NCI-H2227 (cell line): ENCODE measurements around the gene ARHGAP8.

Experiments used
- DNase-seq: peaks from one replicate; lab custom pipeline; 2025; ENCODE audit not compliant: unreplicated experiment; lab: John Stamatoyannopoulos, UW

ARHGAP8 gene

DNA sequence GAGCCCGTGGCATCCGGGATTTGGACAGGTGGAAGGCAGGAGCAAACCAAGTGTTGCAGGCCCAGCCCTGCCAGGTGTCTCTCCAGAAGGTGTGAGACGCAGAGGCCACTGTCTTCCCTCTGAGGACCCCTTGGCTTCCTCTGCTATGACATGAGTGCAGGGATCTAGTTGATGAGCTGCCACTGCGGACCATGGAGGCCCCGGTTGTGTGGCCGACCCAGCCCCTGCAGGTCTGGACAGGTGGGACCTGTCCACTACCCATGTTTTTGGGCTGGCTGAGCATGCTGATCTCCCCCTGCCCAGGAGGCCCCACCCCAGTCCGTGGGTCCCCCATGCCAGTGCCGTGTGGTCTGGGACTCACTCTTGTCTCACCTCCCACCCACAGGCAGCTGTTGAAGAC is 27.5 kb upstream of the ARHGAP8 start:
- DNase-seq: no peak

DNA sequence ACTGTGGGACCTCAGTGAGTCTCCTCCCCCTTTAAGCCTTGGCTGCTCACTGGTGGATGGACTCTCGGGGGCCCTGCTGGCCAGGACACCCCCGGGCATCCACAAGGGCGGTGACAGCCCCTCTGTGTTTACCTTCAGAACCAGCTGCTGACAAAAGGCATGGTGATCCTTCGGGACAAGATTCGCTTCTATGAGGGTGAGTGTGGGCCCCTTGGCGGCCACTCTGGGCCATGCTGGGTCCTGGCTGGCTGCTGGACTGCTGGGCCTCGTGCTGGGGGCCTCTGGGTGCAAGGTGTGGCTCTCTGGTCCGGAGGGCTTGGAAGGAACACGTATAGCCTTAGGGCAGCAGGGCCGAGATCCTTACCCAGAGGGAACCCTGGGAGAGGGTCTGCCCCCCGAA is 25.9 kb upstream of the ARHGAP8 start:
- no peak for DNase-seq

DNA sequence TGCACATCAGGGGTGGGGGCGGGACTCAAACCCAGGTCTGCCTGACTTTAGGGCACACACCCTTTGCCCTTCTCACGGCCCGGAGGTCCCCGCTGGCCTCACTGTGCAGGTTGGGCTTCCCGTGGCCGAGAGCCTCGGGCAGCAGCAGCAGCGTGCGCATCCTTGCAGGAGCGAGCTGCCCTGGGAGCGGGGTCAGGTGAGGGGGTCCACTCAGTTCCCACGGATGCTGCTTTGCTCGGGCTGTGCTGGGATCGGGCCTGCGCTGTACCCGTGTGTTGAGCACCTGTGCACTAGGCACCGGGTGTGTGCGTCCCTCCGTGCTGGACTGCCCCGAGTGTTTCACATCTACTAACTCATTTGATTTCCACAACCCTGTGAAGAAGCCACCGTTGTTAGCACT is 25.2 kb upstream of the ARHGAP8 start:
- DNase-seq: no peak

DNA sequence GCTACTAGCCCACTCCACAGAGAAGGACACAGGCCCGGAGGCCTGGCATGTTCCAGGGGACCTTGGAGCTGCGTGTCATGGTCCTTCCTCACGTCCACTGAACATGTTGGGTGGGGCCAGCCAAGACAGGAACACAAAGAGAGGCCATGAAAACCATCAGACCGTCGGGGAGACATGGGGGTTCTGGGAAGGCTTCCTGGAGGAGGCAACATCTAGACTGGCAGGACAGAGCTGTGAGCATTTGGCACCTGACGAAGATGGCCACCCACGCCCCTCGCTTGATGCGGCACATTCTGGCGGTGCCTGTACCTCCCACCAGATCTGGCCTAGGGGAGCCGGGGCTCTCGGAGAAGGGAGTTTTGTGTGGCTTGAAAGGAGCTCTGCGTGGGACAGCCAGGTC is 24.7 kb upstream of the ARHGAP8 start:
- no peak for DNase-seq

DNA sequence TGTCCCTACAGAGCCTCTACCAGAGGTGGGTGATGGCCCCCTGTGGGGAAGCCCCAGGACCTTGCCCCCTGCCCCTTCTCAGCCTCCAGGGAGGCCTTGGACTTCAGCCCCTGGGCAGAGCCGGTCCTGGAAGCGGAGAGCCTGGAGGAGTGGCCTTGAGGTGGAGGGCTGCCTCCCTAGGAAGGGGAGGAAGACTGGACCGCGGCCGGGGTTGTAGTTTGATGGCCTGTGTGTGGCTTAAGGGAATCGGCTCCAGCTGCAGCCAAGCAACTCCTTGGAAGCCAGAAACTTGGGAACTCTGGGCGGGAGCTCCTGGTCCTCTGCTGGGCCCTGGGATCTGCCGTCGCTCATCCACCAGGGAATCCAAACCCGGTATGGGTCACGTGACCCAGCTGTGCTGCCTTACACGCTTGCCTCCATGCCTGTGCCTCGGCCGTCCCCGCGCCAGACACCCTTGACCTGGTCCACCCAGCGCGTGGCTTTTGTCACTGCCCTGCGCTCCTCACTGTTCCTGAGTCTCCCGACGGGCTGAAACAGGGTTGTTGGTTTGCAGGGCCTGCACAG is 23.5 kb upstream of the ARHGAP8 start:
- DNase-seq: no peak

DNA sequence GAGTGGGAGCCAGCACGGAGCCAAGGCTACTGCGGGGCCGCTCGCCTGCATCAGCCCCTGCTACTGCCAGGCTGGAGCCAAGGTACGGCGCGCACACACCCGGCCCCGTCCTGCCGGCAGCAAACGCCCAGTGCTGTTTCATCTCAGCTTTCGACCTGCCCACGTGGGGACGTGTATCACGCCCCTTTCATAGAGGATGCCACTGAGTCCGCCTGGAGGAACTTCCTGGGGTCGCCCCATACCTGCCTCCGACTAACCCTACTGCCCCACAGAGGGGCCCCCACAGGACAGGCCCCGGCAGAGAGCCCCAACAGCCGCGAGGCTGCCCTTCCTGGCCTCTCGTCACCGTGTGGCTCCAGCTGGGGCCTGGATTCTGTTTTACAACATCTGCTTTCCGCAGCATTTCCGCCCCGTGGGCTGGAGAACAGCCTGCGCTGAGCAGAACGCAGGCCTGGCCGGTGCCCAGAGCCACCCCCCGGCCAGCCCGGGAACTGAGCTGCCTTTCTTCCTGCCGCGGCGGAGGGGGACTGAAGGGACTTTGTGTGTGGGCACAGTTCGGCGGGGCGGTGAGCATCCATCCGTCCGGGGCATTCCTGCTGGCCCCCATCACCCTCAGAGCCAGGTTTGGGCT is 22.9 kb upstream of the ARHGAP8 start:
- DNase-seq: no peak

DNA sequence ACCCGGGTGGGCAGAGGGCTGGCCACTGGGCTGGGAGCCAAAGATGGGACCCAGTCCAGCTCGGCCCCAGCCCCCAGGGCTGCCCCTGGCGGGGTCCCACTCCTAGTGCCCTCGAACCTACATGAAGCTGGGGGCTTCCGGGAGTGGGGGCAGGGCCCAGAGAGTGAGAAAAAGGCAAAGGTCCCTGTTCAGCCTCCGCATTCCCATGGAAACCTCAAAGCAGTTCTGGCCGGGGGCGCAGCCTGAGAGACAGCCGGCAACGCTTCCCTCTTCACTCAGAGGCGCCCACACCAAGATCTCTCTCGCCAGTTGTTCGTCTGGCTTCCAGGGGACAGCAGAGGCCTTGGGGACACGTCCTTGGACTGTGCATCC is 22.4 kb upstream of the ARHGAP8 start:
- no peak for DNase-seq

DNA sequence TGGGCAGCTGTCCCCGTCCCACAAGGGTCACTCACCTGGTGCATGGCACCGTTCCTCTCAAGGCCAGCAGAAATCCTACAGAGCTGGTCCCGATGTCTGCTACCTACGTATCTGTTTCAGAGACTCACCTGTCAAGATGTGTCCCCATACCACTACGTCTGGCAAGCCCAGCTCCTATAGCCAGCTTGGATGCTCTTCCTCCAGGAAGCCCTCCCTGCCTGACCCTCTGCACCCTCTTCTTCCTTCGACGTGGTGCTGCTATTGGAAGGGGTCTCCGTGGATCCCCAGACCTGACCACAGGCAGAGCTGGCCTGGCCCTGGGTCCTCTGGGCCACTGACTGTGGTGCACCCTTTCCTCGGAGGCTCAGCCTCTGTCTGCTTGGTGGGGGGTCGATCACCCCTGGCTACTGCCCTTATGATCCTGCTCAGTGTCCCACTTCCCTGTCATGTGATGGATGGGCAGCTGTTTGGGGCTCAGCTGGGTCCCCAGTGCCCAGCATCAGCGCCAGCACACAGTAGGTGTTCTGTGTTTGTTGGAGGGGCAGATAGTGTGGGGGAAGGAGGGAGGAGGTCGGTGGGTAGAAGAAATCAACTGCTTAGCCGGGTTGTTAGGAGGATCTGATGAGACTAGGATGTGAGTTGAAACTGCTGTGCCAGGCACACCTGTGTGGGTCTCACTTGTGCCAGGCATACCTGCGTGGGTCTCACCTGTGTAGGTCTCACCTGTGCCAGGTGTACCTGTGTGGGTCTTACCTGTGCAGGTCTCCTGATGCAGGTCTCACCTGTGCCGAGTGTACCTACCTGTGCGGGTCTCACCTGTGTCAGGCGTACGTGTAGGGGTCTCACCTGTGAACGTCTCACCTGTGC is 21.7 kb upstream of the ARHGAP8 start:
- DNase-seq: no peak

DNA sequence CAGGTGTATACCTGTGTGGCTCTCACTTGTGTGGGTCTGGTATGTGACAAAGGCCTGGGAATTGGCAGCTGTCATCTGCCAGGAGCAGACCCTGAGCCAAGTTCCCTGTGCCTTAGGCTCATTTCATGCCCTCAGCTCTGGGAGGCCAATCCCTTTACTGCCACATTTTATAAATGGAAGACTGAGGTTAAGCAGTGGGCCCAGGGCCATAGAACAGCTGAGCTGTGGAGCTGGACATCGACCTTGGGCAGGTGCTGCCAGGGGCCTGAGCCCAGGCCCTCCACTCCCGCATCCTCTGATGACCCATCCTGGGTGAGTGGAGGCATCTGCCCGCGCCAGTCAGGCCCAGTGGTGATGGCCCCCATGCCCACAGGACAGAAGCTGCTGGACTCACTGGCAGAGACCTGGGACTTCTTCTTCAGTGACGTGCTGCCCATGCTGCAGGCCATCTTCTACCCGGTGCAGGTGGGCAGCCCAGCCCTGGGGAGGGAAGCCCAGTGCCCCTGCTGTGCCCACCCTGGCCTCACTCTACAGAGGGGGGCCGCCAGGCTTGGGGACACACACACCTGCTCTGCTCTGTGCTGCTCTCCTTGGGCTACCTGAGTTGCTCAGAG is 20.9 kb upstream of the ARHGAP8 start:
- DNase-seq: no peak

DNA sequence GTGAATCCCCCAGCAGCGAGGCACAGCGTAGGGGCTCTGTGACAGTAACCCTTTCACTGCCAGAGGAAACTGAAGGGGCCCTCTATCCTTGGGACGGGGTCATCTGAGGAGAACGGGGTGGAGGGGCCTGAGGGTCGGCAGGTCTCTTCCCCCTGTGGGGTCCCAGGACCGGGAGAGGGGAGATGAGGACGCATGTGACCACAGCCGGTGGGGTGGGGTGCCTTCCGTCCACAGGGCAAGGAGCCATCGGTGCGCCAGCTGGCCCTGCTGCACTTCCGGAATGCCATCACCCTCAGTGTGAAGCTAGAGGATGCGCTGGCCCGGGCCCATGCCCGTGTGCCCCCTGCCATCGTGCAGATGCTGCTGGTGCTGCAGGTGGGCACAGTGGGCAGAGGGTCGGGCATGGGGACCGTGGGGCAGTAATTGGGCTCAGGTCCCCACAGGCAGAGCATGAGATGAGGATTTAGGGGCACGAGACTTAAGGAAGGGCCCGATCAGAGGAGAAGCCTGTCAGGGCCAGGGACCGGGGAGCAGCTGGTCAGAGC is 20.3 kb upstream of the ARHGAP8 start:
- no peak for DNase-seq

DNA sequence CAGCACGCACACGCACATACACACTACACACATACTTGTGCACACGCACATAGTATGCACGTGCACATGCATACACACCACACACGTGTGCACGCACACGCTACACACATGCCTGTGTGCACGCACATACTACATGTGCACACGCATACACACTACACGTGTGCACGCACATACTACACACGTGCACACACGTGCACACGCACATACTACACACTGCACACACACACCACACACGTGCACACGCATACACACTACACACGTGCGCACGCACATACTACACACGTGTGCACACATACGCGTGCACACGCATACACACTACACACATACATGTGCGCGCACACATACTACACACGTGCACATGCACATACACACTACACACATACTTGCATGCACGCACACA is 19.7 kb upstream of the ARHGAP8 start:
- no peak for DNase-seq

DNA sequence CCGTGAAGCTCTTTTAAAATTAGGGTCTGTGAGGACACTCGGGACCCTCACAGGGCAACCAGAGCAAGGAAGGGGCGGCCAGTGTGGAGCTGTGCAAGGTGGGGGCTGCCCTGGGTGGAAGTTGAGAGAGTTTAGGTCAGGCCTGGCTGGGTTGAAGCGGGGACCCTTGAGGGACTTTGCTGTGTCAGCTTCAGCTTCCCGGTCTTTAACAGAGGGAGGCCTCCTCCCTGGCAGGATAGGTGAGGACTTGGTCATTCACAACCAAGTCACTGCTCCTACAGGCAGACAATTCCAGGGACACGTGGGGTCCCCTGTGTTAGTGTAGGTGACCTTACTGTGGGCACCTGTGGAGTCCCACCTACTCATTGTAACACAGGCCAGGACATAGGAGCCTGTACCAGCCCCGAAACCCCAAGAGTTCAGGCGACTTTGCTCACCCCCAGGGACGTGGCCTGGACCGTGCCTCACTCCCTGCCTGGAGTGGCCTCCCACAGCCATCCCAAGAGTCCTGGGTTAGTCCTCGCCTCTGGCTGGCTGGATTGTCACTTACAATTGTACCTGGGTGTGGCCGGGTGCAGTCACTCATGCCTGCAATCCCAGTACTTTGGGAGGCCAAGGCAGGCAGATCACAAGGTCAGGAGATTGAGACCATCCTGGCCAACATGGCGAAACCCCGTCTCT is 18.8 kb upstream of the ARHGAP8 start:
- no peak for DNase-seq

DNA sequence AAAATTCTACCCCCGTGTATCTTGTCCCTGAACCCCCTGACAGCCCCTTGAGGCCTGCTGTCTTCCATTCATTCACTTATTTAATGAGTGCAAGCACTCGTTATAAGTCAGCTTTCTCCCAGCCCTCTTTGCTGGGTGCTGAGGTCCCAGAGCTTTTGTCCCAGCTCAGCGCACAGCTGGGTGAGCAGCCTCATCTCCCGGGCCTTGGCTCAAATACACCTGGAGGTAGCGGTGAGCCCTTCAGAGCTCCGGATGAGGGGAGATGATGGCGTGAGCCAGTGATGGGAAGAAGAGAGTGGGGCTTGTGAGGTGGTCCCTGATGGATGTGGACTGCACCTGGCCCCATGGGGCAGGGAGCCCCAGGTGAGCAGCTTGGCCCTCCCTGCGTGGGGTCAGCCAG is 18.1 kb upstream of the ARHGAP8 start:
- DNase-seq: no peak

DNA sequence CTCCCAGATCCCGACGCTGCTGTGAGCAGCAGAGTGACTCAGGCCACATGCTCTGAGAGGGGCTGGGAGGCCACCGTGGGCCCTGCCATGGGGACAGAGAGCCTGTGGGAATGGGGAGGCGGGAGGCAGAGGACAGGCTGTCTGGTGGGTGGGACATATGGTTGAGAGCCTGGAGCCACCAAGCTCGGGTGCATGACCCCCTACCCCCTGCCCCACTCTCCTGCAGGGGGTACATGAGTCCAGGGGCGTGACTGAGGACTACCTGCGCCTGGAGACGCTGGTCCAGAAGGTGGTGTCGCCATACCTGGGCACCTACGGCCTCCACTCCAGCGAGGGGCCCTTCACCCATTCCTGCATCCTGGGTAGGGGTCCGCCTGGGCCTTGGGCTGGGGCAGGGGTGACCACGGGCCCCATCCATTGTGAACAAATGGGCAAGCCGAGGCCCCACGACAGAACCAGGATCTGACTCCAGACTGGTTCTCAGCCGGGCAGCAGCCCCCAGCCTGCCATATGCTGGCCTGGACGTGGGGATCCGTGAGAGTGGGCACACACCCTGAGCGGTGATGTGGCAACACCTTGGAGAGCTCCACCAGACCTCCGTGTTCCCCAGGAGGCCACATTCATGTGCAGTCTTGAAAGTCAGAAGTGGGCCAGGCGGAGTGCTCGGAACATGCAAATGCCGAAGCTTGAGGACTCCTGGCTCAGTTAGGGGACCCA is 17.4 kb upstream of the ARHGAP8 start:
- no peak for DNase-seq

DNA sequence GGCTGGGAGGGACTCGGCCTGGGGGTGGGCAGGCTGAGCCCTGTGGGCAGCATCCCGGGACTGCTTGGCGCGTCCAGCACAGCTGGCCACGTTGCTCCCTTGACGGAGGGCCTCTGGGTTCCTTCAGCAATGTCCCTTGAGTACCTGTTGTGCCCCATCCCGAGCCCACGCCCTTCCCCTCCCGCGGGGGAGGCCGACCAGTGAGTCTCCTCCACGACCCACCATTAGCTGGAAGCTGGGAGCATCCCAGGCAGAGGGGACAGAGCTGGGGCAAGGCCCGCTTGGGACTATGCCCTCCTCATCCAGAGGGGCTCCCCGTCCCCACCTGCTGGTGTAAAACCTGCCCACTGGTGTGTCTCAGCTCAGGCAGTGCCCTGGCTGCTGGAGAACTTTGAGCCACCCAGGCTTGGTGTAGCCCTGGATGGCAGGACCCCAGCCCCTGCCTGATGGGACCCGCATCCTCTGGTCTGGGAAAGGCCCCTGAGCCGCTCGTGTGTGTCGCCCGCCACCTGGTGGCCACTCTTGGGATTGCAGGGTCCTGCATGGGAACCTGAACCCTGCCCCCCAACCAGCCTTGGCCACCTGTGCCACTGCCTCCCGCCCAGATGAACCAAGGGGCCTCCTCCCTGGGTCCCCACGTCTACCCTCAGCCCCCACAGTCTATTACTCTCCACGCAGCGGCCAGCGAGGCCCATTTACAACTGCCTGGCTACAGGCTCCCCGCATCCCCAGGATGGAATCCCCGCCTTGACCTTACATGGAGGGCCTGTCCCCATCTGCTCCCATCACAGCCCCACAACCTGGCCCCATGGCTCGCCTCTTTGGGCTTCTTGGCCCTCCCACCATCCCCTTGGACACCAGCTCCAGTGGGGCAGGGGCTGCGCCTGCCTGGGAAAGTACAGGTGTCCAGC is 16.6 kb upstream of the ARHGAP8 start:
- DNase-seq: peak; percentile 61

DNA sequence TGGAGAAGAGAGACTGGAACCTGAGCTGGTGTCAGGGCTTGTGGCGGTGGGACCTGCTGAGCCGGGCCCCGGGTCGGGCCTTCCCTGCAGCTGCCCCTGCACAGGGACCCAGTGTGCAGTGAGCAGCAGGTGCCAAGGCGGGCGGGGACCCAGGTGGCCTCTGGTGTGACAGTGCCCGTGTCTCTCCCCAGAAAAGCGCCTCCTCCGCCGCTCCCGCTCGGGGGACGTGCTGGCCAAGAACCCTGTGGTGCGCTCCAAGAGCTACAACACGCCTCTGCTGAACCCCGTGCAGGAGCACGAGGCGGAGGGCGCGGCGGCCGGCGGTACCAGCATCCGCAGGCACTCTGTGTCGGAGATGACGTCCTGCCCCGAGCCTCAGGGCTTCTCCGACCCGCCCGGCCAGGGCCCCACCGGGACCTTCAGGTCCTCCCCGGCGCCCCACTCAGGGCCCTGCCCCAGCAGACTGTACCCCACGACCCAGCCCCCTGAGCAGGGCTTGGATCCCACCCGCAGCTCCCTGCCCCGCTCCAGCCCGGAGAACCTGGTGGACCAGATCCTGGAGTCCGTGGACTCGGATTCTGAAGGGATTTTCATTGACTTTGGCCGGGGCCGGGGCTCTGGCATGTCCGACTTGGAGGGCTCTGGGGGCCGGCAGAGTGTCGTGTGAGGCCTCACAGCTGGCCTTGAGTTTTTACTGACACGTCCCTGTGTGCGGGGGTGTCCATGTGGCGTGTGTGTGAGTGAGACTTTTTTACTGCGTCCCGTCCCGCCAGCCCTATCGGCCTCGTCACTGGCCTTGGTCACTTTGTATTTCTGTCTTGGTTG is 15.6 kb upstream of the ARHGAP8 start:
- no peak for DNase-seq

DNA sequence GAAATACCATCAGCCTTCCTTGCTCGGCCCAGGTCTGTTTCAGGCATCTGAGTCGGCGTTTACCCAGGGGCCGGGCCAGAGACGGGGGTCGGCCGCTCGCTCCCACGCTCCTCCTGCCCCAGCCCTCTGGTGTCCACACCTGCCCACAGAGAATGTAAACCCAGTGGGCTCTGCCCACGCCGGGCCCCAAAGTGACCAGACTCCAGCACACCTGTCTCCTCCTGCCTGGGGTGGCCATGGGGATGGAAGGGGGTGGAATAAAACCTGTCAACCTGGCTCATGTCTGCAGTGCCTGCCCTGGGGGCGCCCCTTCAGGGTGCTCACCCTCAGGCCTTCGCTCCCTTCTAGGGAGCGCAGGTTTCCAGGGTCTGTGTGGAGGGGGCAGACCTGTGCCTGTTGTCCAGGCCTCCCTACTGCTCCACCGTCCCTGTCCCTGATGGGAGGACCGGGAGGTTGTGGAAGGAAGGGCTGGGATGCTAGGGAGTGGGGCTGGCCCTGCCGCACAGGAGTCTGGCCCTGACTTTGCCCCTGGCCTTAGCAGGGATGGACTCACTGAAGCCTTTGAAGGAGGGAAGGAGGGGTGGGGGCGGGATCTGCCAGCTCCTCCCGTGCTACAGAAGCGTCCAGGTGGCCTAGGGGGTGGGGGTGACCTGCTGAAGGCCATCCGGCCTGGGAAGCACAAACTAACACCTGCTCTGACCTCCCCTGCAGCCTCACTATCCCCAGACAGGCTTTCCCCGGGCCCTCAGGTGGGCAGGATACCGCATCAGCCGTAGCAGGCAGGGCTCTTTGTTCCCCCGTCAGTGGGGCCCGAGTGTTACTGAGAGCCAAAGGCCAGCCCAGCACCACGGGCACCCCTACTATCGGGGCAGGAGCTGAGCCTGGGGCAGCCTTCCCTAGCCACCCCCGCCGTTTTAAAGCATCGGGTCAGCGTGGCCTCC is 14.7 kb upstream of the ARHGAP8 start:
- DNase-seq: no peak

DNA sequence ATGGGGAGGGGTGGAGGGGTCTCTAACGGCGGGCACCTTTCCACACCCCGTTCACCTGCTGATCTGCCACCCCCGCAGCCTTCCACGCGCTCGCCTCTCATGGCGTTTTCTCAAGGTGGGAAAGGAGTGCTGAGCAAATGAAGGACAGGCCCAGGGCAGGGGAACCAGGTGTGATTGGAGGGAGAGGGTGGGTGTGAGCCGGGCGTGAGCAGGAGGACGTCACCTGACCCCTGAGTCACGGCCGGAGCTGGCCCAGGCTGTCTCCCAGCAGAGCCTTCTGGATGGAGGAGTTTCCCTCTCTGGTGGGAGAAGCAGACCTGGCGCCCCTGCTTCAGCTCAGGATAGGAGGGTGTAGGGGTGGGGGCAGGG is 14.0 kb upstream of the ARHGAP8 start:
- no peak for DNase-seq
